ENCODE data around the gene CCDC32.

- TF ChIP-seq TEAD4 (IDR thresholded peaks at IDR 0.05; ENCODE audit: low read depth, low read length), result no peak
- no peak for TF ChIP-seq CREB1 (IDR thresholded peaks at IDR 0.05)
- TF ChIP-seq YY1 (IDR thresholded peaks at IDR 0.05; ENCODE audit: low read depth, low read length), result no peak
- no peak for TF ChIP-seq SP4 (IDR thresholded peaks at IDR 0.05; ENCODE audit: low read length)
These were observed 744 bp upstream of the CCDC32 start for GRCh38 chr15:40565333-40566238.
